OCI-LY7 (cell line): Measurements from ENCODE around the gene BMS1.

Source experiments
- EZH2phosphoT487 ChIP-seq: fragments of 200-600 bp; sonication (generic); IDR thresholded peaks from 2 replicates; pipeline ENCODE4 v1.6.1; 2018; ENCODE audit warnings: low read depth, borderline replicate concordance, mild to moderate bottlenecking, mixed run types, antibody characterized with exemption, low read length, moderate library complexity, mixed read lengths
- TF ChIP-seq, protein P1 (sequence below): fragments of 200-600 bp; sonication (generic); conservative IDR thresholded peaks from 2 replicates; pipeline ENCODE4 v1.5.1; 2014; ENCODE audit warnings: mild to moderate bottlenecking, antibody characterized with exemption, low read length, moderate library complexity, mixed read lengths

GRCh38 chr10:42785759-42786158, 3.2 kb downstream of the BMS1 start:
- TF ChIP-seq, protein P1, sequence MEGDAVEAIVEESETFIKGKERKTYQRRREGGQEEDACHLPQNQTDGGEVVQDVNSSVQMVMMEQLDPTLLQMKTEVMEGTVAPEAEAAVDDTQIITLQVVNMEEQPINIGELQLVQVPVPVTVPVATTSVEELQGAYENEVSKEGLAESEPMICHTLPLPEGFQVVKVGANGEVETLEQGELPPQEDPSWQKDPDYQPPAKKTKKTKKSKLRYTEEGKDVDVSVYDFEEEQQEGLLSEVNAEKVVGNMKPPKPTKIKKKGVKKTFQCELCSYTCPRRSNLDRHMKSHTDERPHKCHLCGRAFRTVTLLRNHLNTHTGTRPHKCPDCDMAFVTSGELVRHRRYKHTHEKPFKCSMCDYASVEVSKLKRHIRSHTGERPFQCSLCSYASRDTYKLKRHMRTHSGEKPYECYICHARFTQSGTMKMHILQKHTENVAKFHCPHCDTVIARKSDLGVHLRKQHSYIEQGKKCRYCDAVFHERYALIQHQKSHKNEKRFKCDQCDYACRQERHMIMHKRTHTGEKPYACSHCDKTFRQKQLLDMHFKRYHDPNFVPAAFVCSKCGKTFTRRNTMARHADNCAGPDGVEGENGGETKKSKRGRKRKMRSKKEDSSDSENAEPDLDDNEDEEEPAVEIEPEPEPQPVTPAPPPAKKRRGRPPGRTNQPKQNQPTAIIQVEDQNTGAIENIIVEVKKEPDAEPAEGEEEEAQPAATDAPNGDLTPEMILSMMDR, result no peak
- no peak for TF ChIP-seq EZH2phosphoT487
